Measurements from ENCODE around the gene FCER2. TPM values are rescaled to one million over a fixed set of nuclear protein-coding genes. Genes with fewer than 3 reads are reported as not detected.
A peak's percentile ranks its signal among the peaks of the same experiment; 100 is the strongest.

The FCER2 gene
- total RNA-seq, 1 donor from 2014 or later: not detected

DNA sequence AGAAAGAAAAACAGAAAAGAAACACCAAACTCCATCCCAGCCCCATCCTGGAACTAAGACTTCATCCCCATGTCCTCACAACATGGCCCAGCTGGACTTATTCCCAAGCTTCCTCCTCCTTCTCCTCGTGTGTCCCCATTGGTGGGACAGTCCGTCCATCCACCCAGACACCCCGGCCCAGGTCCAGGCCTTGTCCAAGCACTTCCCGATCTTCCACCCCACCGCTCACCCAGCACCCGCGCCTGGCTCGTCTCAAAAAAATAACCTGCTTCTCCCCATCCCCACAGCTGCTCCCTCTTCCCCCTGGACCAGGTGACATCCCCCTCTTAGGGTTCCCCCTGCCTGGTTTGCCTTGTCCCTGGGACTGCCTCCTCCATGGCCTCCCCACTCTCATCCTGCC lies 1.4 kb upstream of the FCER2 start:
- no peak overlapping the region for H3K4me3 ChIP-seq (ENCODE audit: low read depth, low read length)
- TF ChIP-seq, protein P1, sequence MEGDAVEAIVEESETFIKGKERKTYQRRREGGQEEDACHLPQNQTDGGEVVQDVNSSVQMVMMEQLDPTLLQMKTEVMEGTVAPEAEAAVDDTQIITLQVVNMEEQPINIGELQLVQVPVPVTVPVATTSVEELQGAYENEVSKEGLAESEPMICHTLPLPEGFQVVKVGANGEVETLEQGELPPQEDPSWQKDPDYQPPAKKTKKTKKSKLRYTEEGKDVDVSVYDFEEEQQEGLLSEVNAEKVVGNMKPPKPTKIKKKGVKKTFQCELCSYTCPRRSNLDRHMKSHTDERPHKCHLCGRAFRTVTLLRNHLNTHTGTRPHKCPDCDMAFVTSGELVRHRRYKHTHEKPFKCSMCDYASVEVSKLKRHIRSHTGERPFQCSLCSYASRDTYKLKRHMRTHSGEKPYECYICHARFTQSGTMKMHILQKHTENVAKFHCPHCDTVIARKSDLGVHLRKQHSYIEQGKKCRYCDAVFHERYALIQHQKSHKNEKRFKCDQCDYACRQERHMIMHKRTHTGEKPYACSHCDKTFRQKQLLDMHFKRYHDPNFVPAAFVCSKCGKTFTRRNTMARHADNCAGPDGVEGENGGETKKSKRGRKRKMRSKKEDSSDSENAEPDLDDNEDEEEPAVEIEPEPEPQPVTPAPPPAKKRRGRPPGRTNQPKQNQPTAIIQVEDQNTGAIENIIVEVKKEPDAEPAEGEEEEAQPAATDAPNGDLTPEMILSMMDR (IDR thresholded peaks at IDR 0.05; ENCODE audit: insufficient read depth, low read length, severe bottlenecking): no peak
- H3K27me3 ChIP-seq (ENCODE audit: control insufficient read depth, insufficient read depth, low read length): peaks cover 2% of the 10 kb centered on the region
- no peak for DNase-seq (ENCODE audit: low read depth)
- FAIRE-seq: no peak
- no peaks in the 10 kb centered on the region for H3K36me3 ChIP-seq (ENCODE audit: control insufficient read depth, insufficient read depth, low read length)

DNA sequence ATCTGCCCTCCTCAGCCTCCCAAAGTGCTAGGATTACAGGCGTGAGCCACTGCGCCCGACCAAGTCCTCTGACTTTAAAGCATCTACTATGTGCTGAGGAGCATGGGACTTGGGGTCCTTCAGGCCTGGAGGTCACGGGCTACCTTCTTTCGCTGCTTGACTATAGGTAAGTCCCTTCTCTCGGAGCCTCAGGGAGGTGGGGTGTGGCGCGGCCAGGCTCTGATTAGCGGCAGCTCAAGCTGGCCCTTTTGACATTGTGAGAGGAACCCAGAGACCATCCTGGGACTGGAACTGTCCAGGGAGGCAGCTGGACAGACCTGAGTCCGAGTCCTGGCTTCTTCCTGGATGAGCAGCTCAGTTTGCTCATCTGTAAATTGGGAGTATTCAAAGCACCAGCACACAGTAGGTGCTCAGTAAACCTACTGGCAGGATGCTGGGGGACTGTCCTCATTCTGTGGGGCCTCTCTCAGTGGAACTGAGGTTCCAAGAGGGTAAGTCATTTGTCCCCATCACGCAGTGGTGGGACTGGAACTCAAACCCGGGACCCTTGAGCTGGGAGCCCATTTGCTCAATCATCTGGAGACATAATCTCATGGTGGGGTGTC lies 780 bp downstream of the FCER2 start:
- Histone ChIP-seq H3K4me3 (ENCODE audit: low read depth, low read length) (no peak overlapping the region), H3K36me3 (ENCODE audit: control insufficient read depth, insufficient read depth, low read length) (no peaks in the 10 kb centered on the region), H3K27me3 (ENCODE audit: control insufficient read depth, insufficient read depth, low read length) (peaks cover 4% of the 10 kb centered on the region)
- FAIRE-seq (no peak), DNase-seq (ENCODE audit: low read depth) (no peak)
- TF ChIP-seq, protein P1 (IDR thresholded peaks at IDR 0.05; ENCODE audit: insufficient read depth, low read length, severe bottlenecking): no peak

DNA sequence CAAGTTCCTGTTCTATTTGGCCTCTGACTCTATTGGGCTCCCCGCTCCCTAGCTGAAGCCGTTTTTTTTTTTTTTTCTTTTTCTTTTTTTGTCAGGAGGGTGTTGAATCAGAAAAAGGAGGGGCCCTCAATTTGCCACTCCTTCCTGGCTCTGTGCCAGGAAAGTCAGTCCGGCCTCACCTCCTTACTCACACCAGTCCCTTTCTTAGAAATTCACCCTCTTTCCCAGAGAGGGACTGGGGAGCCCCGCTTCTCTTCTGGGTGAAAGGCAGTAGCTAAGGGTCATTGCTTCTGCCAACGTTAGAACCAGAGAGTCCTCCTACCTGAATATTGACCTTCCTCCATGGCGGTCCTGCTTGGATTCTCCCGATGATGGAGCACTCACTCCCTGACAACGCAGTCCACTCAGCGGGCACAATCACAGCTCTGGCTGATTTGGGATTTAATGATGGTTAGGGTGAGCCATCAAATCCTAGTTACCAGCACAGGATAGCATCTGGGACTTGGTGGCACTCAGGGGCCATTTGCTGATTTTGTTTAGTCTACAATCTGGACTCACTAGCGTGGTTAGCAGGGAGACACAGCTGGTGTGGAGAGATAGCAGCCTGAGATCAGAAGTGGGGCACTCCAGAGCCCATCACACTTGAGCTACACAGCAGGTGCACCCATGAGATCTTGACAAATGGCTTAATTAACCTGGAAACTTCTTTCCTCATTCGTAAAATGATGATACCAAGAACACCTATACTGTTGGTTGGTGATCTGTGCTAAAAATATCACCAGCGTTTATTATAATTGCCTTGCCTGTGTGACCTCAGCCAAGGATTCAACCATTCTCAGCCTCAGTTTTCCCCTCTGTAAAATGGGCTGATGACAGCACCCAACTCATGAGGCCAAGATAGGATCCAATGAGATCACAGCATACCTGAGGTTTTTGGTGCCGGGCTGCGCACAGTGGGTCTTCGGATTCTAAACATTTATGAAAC lies 2.2 kb downstream of the FCER2 start:
- Histone ChIP-seq H3K27me3 (ENCODE audit: control insufficient read depth, insufficient read depth, low read length) (peaks cover 4% of the 10 kb centered on the region), H3K4me3 (ENCODE audit: low read depth, low read length) (no peak overlapping the region), H3K36me3 (ENCODE audit: control insufficient read depth, insufficient read depth, low read length) (no peaks in the 10 kb centered on the region)
- DNase-seq (ENCODE audit: low read depth) (peak; percentile 63), FAIRE-seq (no peak)
- TF ChIP-seq, protein P1 (IDR thresholded peaks at IDR 0.05; ENCODE audit: insufficient read depth, low read length, severe bottlenecking): no peak

DNA sequence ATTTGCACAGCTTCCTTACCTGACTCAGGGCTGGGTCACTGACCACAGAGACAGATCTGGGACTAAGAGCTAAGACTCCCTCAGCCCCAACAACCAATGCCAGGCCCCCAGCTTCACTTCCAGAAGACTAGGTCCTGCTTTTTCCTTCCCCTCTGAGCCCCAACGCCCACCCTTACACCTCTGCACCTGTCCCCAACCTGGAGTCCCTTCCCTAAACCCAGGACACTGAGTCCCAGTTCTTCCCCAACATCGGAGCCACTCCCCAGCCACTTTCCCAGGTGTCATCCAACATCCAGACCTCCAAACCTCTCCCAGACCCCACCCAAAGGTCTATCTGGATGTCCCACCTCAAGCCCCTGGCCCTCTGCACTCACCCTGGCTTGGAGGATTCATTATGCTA lies 2.9 kb downstream of the FCER2 start:
- TF ChIP-seq, protein P1 (IDR thresholded peaks at IDR 0.05; ENCODE audit: insufficient read depth, low read length, severe bottlenecking): no peak
- Histone ChIP-seq H3K4me3 (ENCODE audit: low read depth, low read length) (no peak overlapping the region), H3K36me3 (ENCODE audit: control insufficient read depth, insufficient read depth, low read length) (no peaks in the 10 kb centered on the region), H3K27me3 (ENCODE audit: control insufficient read depth, insufficient read depth, low read length) (peaks cover 4% of the 10 kb centered on the region)
- no peak for FAIRE-seq
- no peak for DNase-seq (ENCODE audit: low read depth)

DNA sequence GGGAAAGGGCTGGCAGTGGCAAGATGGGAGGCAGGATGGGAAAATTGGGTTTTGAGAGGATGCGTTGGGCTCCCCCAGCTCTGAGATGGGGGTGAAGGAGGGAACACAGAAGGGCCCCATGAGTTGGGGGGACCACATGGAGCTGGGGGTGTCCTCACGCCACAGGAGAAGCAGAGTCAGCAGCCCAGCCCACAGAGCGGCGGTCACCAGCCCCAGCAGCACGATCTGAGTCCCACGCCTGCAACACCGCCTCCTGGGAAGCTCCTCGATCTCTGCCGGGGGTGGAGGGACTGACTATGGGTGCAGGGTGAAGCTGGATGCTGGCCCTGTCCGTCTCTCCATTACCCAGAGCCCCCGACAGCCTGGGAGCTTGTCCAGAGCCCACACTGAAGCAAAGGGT lies 3.3 kb downstream of the FCER2 start:
- H3K27me3 ChIP-seq (ENCODE audit: control insufficient read depth, insufficient read depth, low read length): peaks cover 4% of the 10 kb centered on the region

More for the DNA sequence above, 3.3 kb downstream of the FCER2 start:
- DNase-seq (ENCODE audit: low read depth): no peak
- Histone ChIP-seq H3K4me3 (ENCODE audit: low read depth, low read length) (no peak overlapping the region), H3K36me3 (ENCODE audit: control insufficient read depth, insufficient read depth, low read length) (no peaks in the 10 kb centered on the region)
- no peak for FAIRE-seq
- TF ChIP-seq, protein P1 (IDR thresholded peaks at IDR 0.05; ENCODE audit: insufficient read depth, low read length, severe bottlenecking): no peak

All from bronchial epithelial cell (primary cell).